GM23338 (cell line): ENCODE data around the gene SBF1. TPM values are rescaled to one million over a fixed set of nuclear protein-coding genes. Genes with fewer than 3 reads are reported as not detected.

ENCODE experiments used
- ATAC-seq: fragments of 200-7000 bp; cut with Tn5 transposase; 3 replicates; pipeline ENCODE4 v1.9.1; 2020
- DNase-seq: peaks from one replicate; pipeline ENCODE4 v3.0.0-alpha.2; 2015; ENCODE audit warnings: low spot score
- H2AFZ ChIP-seq: fragments of 200-600 bp; sonication (generic); 2 replicates; pipeline ENCODE4 v1.8.0; 2016; ENCODE audit warnings: antibody characterized with exemption, mild to moderate bottlenecking, moderate library complexity
- H3F3A ChIP-seq: fragments of 200-600 bp; sonication (generic); replicated peaks from 2 replicates; pipeline ENCODE4 v1.8.0; 2017; ENCODE audit warnings: antibody characterized with exemption, mixed run types, low read depth
- H3K27ac ChIP-seq: fragments of 200-600 bp; sonication (generic); 2 replicates; pipeline ENCODE4 v1.6.1; 2016; ENCODE audit warnings: low read depth
- H3K27me3 ChIP-seq: fragments of 200-600 bp; sonication (generic); 2 replicates; pipeline ENCODE4 v1.8.0; 2016; ENCODE audit warnings: mild to moderate bottlenecking, mixed run types, moderate library complexity; ENCODE audit not compliant: insufficient read depth
- H3K36me3 ChIP-seq: fragments of 200-600 bp; sonication (generic); 2 replicates; pipeline ENCODE4 v1.8.0; 2016; ENCODE audit warnings: mild to moderate bottlenecking; ENCODE audit not compliant: insufficient read depth
- H3K4me1 ChIP-seq: fragments of 200-600 bp; sonication (generic); 2 replicates; pipeline ENCODE4 v1.8.0; 2016; ENCODE audit warnings: mild to moderate bottlenecking, moderate library complexity; ENCODE audit not compliant: insufficient read depth
- H3K4me2 ChIP-seq: fragments of 200-600 bp; sonication (generic); 2 replicates; pipeline ENCODE4 v1.7.1; 2017; ENCODE audit warnings: mixed run types
- H3K4me3 ChIP-seq: fragments of 200-600 bp; sonication (generic); 2 replicates; pipeline ENCODE4 v1.6.1; 2016; ENCODE audit warnings: mixed run types
- H3K79me2 ChIP-seq: fragments of 200-600 bp; sonication (generic); replicated peaks from 2 replicates; pipeline ENCODE4 v1.8.0; 2017; ENCODE audit warnings: mild to moderate bottlenecking; ENCODE audit not compliant: insufficient read depth
- H3K9me2 ChIP-seq: fragments of 200-600 bp; sonication (generic); 2 replicates; pipeline ENCODE4 v1.8.0; 2017; ENCODE audit not compliant: insufficient read depth
- H4K20me1 ChIP-seq: fragments of 200-600 bp; sonication (generic); replicated peaks from 2 replicates; pipeline ENCODE4 v1.8.0; 2017; ENCODE audit warnings: mild to moderate bottlenecking; ENCODE audit not compliant: insufficient read depth
- H3K27ac Mint-ChIP-seq: 2 replicates; pipeline ENCODE4 v1.8.0; 2020; ENCODE audit warnings: inconsistent platforms, mild to moderate bottlenecking, moderate library complexity, mixed read lengths
- H3K27me3 Mint-ChIP-seq: 3 replicates; pipeline ENCODE4 v1.8.0; 2022; ENCODE audit warnings: low read depth, mild to moderate bottlenecking, moderate library complexity, mixed read lengths, inconsistent platforms; ENCODE audit not compliant: insufficient read depth, poor library complexity
- H3K36me3 Mint-ChIP-seq: 3 replicates; pipeline ENCODE4 v1.8.0; 2021; ENCODE audit warnings: low read depth, mild to moderate bottlenecking, inconsistent platforms, moderate library complexity, mixed read lengths
- H3K4me1 Mint-ChIP-seq: 3 replicates; pipeline ENCODE4 v1.8.0; 2020; ENCODE audit warnings: mild to moderate bottlenecking, inconsistent platforms, mixed read lengths
- H3K4me3 Mint-ChIP-seq: 3 replicates; pipeline ENCODE4 v1.8.0; 2021; ENCODE audit warnings: moderate library complexity, mild to moderate bottlenecking, inconsistent platforms, mixed read lengths
- H3K9me3 Mint-ChIP-seq: 3 replicates; pipeline ENCODE4 v1.8.0; 2020; ENCODE audit warnings: moderate library complexity, mild to moderate bottlenecking, inconsistent platforms, mixed read lengths
- EZH2 ChIP-seq: fragments of 200-600 bp; sonication (generic); IDR thresholded peaks from one replicate; pipeline ENCODE4 v1.8.0; 2017; ENCODE audit warnings: antibody characterized with exemption, mild to moderate bottlenecking, low read depth; ENCODE audit not compliant: unreplicated experiment
- EZH2phosphoT487 ChIP-seq: fragments of 200-600 bp; sonication (generic); IDR thresholded peaks from one replicate; pipeline ENCODE4 v1.8.1; 2018; ENCODE audit warnings: antibody characterized with exemption; ENCODE audit not compliant: unreplicated experiment
- JUNB ChIP-seq: IDR thresholded peaks from one replicate; pipeline ENCODE4 v1.6.1; 2016; ENCODE audit warnings: antibody characterized with exemption; ENCODE audit not compliant: unreplicated experiment
- NANOG ChIP-seq: IDR thresholded peaks from 2 replicates; pipeline ENCODE4 v1.6.1; 2016; ENCODE audit warnings: antibody characterized with exemption, borderline replicate concordance
- ZNF331 ChIP-seq: fragments of 250-450 bp; sonication (Bioruptor Pico); IDR thresholded peaks from 2 replicates; pipeline ENCODE4 v1.5.0; 2020; ENCODE audit warnings: low read depth, mild to moderate bottlenecking, moderate library complexity
- ZNF462 ChIP-seq: fragments of 250-450 bp; sonication (Bioruptor Pico); IDR thresholded peaks from 2 replicates; pipeline ENCODE4 v1.5.0; 2020; ENCODE audit warnings: mild to moderate bottlenecking, moderate library complexity
- polyA plus RNA-seq: library from polyadenylated mRNA; unstranded; fragments of >200 nt; fragmentation: Nextera tagmentation; extraction: Ambion mirVana; gene quantifications from 2 replicates; pipeline ENCODE4 v1.2.1, GENCODE V29; 2016
- total RNA-seq: library from RNA; depleted of rRNA; stranded (reverse); fragments of >200 nt; shearing (Covaris generic); gene quantifications from 2 replicates; pipeline ENCODE4 v1.2.3, GENCODE V29; 2014

Gene SBF1
- total and polyA plus RNA-seq, 2 experiments from 2014 or later = 26.5 to 85.4 TPM

- Histone ChIP-seq H3K27me3 (no peaks in the 10 kb centered on the region), H3K79me2 (peaks cover 14% of the 10 kb centered on the region), H4K20me1 (peaks cover 6% of the 10 kb centered on the region; the same call in 1 of the 2 replicates), H2AFZ (no peak overlapping the region), H3K36me3 (no peaks in the 10 kb centered on the region; the same call in 1 of the 2 replicates), H3K27ac (no peak overlapping the region), H3K4me1 (no peaks in the 10 kb centered on the region), H3K4me2 (no peak overlapping the region), H3K4me3 (no peak overlapping the region), H3K9me2 (no peaks in the 10 kb centered on the region), H3F3A (no peaks in the 10 kb centered on the region)
- no peak overlapping the region for H3K4me3 Mint-ChIP-seq
- H3K9me3 Mint-ChIP-seq = no peaks in the 10 kb centered on the region; the same call in 2 of the 3 replicates
- TF ChIP-seq EZH2phosphoT487 = no peak
- no peak for TF ChIP-seq EZH2
- TF ChIP-seq ZNF462 = no peak
- TF ChIP-seq ZNF331 = no peak
- DNase-seq (no peak), ATAC-seq (no peak)
- H3K27ac Mint-ChIP-seq = no peak overlapping the region
- peaks cover 6% of the 10 kb centered on the region for H3K27me3 Mint-ChIP-seq
- no peaks in the 10 kb centered on the region for H3K4me1 Mint-ChIP-seq
- H3K36me3 Mint-ChIP-seq = peaks cover 17% of the 10 kb centered on the region
Observed at GRCh38 chr22:50519151-50519550, 44.3 kb upstream of the SBF1 start.

- peaks cover 17% of the 10 kb centered on the region for H3K36me3 Mint-ChIP-seq
- TF ChIP-seq ZNF462 (no peak), JUNB (no peak), NANOG (no peak), EZH2phosphoT487 (no peak)
Observed at GRCh38 chr22:50518606-50519005, 43.8 kb upstream of the SBF1 start.

More at GRCh38 chr22:50518606-50519005, 43.8 kb upstream of the SBF1 start:
- no peak overlapping the region for H3K4me3 Mint-ChIP-seq
- Histone ChIP-seq H4K20me1 (peaks cover 6% of the 10 kb centered on the region; the same call in 1 of the 2 replicates), H3F3A (no peaks in the 10 kb centered on the region), H3K4me2 (no peak overlapping the region), H3K9me2 (no peaks in the 10 kb centered on the region), H3K27me3 (no peaks in the 10 kb centered on the region), H3K36me3 (no peaks in the 10 kb centered on the region; the same call in 1 of the 2 replicates), H2AFZ (no peak overlapping the region), H3K27ac (no peak overlapping the region), H3K4me1 (no peaks in the 10 kb centered on the region), H3K79me2 (peaks cover 19% of the 10 kb centered on the region), H3K4me3 (no peak overlapping the region)
- no peaks in the 10 kb centered on the region; the same call in 2 of the 3 replicates for H3K4me1 Mint-ChIP-seq
- no peak overlapping the region for H3K27ac Mint-ChIP-seq
- H3K27me3 Mint-ChIP-seq = peaks cover 6% of the 10 kb centered on the region
- ATAC-seq (no peak), DNase-seq (no peak)
- no peaks in the 10 kb centered on the region; the same call in 2 of the 3 replicates for H3K9me3 Mint-ChIP-seq
